B cell (primary cell): ENCODE measurements around the gene POLA2. TPM values are rescaled to one million over a fixed set of nuclear protein-coding genes. Genes with fewer than 3 reads are reported as not detected.
"Not testable (repeated sequence)": the region's sequence is repeated elsewhere in the genome, so short reads cannot be mapped to it uniquely, and the experiment has no call there.

ENCODE experiments used
- ATAC-seq: fragments of 200-7000 bp; cut with Tn5 transposase; one replicate; pipeline ENCODE4 v1.10.0; 2021; ENCODE audit warnings: low read depth, mild to moderate bottlenecking, moderate number of reproducible peaks, moderate library complexity
- CTCF ChIA-PET: fragments of 350-600 bp; sonication (Branson Sonifier 250); formaldehyde crosslinking; loops from one replicate; lab custom pipeline; 2021; ENCODE audit warnings: antibody characterized with exemption, inconsistent platforms; lab: Charles Lee
- POLR2A ChIA-PET: fragments of 350-600 bp; sonication (Branson Sonifier 250); formaldehyde crosslinking; loops from one replicate; lab custom pipeline; 2021; ENCODE audit warnings: antibody characterized with exemption; lab: Charles Lee
- DNase-seq: peaks from one replicate; pipeline ENCODE4 v3.0.0; 2013
- H2AFZ ChIP-seq: 2 replicates; pipeline ENCODE4 v1.6.1; 2012; ENCODE audit warnings: mild to moderate bottlenecking, low read depth, low read length; ENCODE audit not compliant: insufficient read depth, poor library complexity, severe bottlenecking
- H3K27ac ChIP-seq, 2 donors: 1 replicate in 1 of 2; 2 replicates in 1 of 2; pipeline ENCODE4 v1.5.1; 2012 to 2013; ENCODE audit warnings: low read length in 2 of 2, mild to moderate bottlenecking in 2 of 2, moderate library complexity in 1 of 2
- H3K27me3 ChIP-seq, 4 experiments: fragments of 200-600 bp in 1 of 4; sonication (generic) in 1 of 4; replicated peaks in 1 of 4; 1 replicate in 2 of 4; 2 replicates in 2 of 4; pipeline versions ENCODE4 v1.6.1 to v1.7.0; 2013 to 2016; ENCODE audit warnings: low read length in 3 of 4, mild to moderate bottlenecking in 2 of 4, mixed read lengths in 1 of 4, moderate library complexity in 1 of 4; ENCODE audit not compliant: insufficient read depth in 4 of 4, control insufficient read depth in 3 of 4; ENCODE audit errors: control extremely low read depth in 1 of 4
- H3K36me3 ChIP-seq, 2 experiments: replicated peaks in 1 of 2; 1 replicate in 1 of 2; 2 replicates in 1 of 2; pipeline versions ENCODE4 v1.6.1 to v1.7.1; 2013; ENCODE audit warnings: low read length in 1 of 2; ENCODE audit not compliant: insufficient read depth in 2 of 2, control insufficient read depth in 1 of 2; ENCODE audit errors: control extremely low read depth in 1 of 2, extremely low read depth in 1 of 2
- H3K4me1 ChIP-seq, 2 donors: fragments of 200-600 bp in 1 of 2; sonication (generic) in 1 of 2; 1 replicate in 1 of 2; 2 replicates in 1 of 2; pipeline versions ENCODE4 v1.5.1 to v1.6.1; 2013 to 2017; ENCODE audit warnings: low read length in 2 of 2; ENCODE audit not compliant: control insufficient read depth in 2 of 2, insufficient read depth in 2 of 2
- H3K4me2 ChIP-seq: replicated peaks from 2 replicates; pipeline ENCODE3; 2012; ENCODE audit warnings: mild to moderate bottlenecking, low read depth, low read length; ENCODE audit not compliant: poor library complexity, severe bottlenecking
- H3K4me3 ChIP-seq, 5 experiments: fragments of 200-600 bp in 1 of 5; sonication (generic) in 1 of 5; 1 replicate in 3 of 5; 2 replicates in 2 of 5; pipeline versions ENCODE4 v1.5.1 to v1.7.0; 2011 to 2016; ENCODE audit warnings: low read length in 4 of 5, mild to moderate bottlenecking in 4 of 5, low read depth in 2 of 5, control low read depth in 1 of 5, moderate library complexity in 1 of 5; ENCODE audit not compliant: insufficient read depth in 1 of 5; ENCODE audit errors: control extremely low read depth in 1 of 5, extremely low read depth in 1 of 5
- H3K79me2 ChIP-seq: fragments of 200-600 bp; sonication (generic); one replicate; pipeline ENCODE4 v1.6.0; 2016; ENCODE audit warnings: low read length; ENCODE audit not compliant: control insufficient read depth, insufficient read depth
- H3K9ac ChIP-seq: fragments of 200-600 bp; sonication (generic); 2 replicates; pipeline ENCODE4 v1.6.1; 2017; ENCODE audit warnings: mild to moderate bottlenecking, low read length, moderate library complexity
- H3K9me3 ChIP-seq, 3 donors: one replicate each; pipeline versions ENCODE4 v1.6.1 to v1.7.1; 2013; ENCODE audit warnings: low read length in 2 of 3; ENCODE audit not compliant: control insufficient read depth in 2 of 3, insufficient read depth in 1 of 3; ENCODE audit errors: control extremely low read depth in 1 of 3
- H4K20me1 ChIP-seq: 2 replicates; pipeline ENCODE4 v1.6.0; 2012; ENCODE audit warnings: mild to moderate bottlenecking, low read length; ENCODE audit not compliant: insufficient read depth, control insufficient read depth, poor library complexity, severe bottlenecking
- H3K27ac Mint-ChIP-seq: one replicate; pipeline ENCODE4 v1.8.0; 2021; ENCODE audit warnings: mixed read lengths
- H3K27me3 Mint-ChIP-seq: one replicate; pipeline ENCODE4 v1.8.0; 2021; ENCODE audit warnings: mixed read lengths
- H3K4me1 Mint-ChIP-seq: one replicate; pipeline ENCODE4 v1.8.0; 2021; ENCODE audit warnings: mixed read lengths
- H3K4me3 Mint-ChIP-seq: one replicate; pipeline ENCODE4 v1.8.0; 2021; ENCODE audit warnings: mixed read lengths
- H3K9me3 Mint-ChIP-seq: one replicate; pipeline ENCODE4 v1.8.0; 2022; ENCODE audit warnings: mixed read lengths; ENCODE audit not compliant: insufficient read depth
- EZH2 ChIP-seq: IDR thresholded peaks from 2 replicates; pipeline ENCODE4 v1.6.1; 2012; ENCODE audit warnings: borderline replicate concordance, low read depth, mild to moderate bottlenecking, moderate library complexity, low read length; ENCODE audit not compliant: insufficient read depth, poor library complexity, severe bottlenecking
- WGBS: methylation state at CpG from one replicate; pipeline ENCODE4 v1.1.5; 2013; ENCODE audit warnings: missing lambda C conversion rate; ENCODE audit not compliant: insufficient coverage; 5-methylcytosine and 5-hydroxymethylcytosine counted together
- intact Hi-C: fragments of 100-400 bp; cut with micrococcal nuclease; formaldehyde crosslinking; loops from one replicate; pipeline ENCODE4 v1.10.0; 2022
- polyA plus RNA-seq: library from polyadenylated mRNA; depleted of rRNA; stranded (reverse); fragments of >200 nt; gene quantifications from 2 replicates; pipeline ENCODE4 v1.2.3, GENCODE V29; 2012
- total RNA-seq, 2 donors: library from RNA; stranded (reverse); fragments of 120-200 nt in 1 of 2; gene quantifications; 1 replicate in 1 of 2; 2 replicates in 1 of 2; pipeline versions ENCODE4 v1.2.3 to v1.2.4, GENCODE V29; 2013 to 2022

POLA2 gene
- total and polyA plus RNA-seq, 2 donors (not counting 1 experiment from before 2014, with no cell fraction given) = 13.0 to 28.7 TPM

- Histone ChIP-seq H3K4me2 (no peak overlapping the region), H3K4me3 (no peak overlapping the region), H3K79me2 (peaks cover 19% of the 10 kb centered on the region), H3K9me3 (no peaks in the 10 kb centered on the region), H4K20me1 (peaks cover 15% of the 10 kb centered on the region), H3K36me3 (no peaks in the 10 kb centered on the region), H3K9ac (no peak overlapping the region), H3K27me3 (no peaks in the 10 kb centered on the region), H3K4me1 (peaks cover 28 to 34% of the 10 kb centered on the region in 2 donors), H3K27ac (no peak overlapping the region), H2AFZ (no peak overlapping the region)
- POLR2A ChIA-PET = interaction anchor here (0.7 to 1.4 kb wide), 3 partner anchors 15 to 158 kb away, joined by 3 to 7 read pairs (median 6); partner anchors contain the start of gene CDC42EP2
- WGBS = 100% methylated on average over 2 of the region's 7 CpGs
- Mint-ChIP-seq H3K27me3 (no peaks in the 10 kb centered on the region), H3K9me3 (no peaks in the 10 kb centered on the region), H3K4me3 (no peak overlapping the region), H3K4me1 (peaks cover 28% of the 10 kb centered on the region), H3K27ac (no peak overlapping the region)
- CTCF ChIA-PET = interaction anchor here (0.6 to 12.0 kb wide), 31 partner anchors 10 to 486 kb away, joined by 3 to 214 read pairs (median 5); partner anchors contain the start of genes ARL2, CAPN1, CDC42BPG and CDC42EP2
- intact Hi-C loops = loop anchor here (1.0 to 5.0 kb wide), 3 partner anchors 15 to 68 kb away; partner anchors contain the start of gene POLA2
- no peak for DNase-seq
- ATAC-seq = no peak
- no peak for TF ChIP-seq EZH2
Measured at GRCh38 chr11:65330544-65330943, 68.8 kb downstream of the POLA2 start.

- not testable (repeated sequence) for H3K4me3 ChIP-seq, H3K27ac ChIP-seq, H2AFZ ChIP-seq, H3K9me3 ChIP-seq, H3K27me3 ChIP-seq, DNase-seq, H3K27ac Mint-ChIP-seq, H3K9me3 Mint-ChIP-seq, H3K9ac ChIP-seq, ATAC-seq, H3K27me3 Mint-ChIP-seq, H3K36me3 ChIP-seq, H3K4me2 ChIP-seq, H3K4me3 Mint-ChIP-seq
- ChIA-PET CTCF (interaction anchor here (0.6 to 12.0 kb wide), 17 partner anchors 12 to 527 kb away, joined by 3 to 214 read pairs (median 5); partner anchors contain the start of genes CDC42EP2, MUS81 and TIGD3), POLR2A (interaction anchor here (0.6 to 2.0 kb wide), 9 partner anchors 17 to 891 kb away, joined by 3 to 13 read pairs (median 5); partner anchors contain the start of gene CDC42EP2)
- H3K4me1 Mint-ChIP-seq = peaks cover 31% of the 10 kb centered on the region
- WGBS = 99% methylated on average over 6 of the region's 9 CpGs
- Histone ChIP-seq H3K4me1 (peaks cover 30 to 35% of the 10 kb centered on the region in 2 donors), H3K79me2 (peaks cover 38% of the 10 kb centered on the region), H4K20me1 (peaks cover 30% of the 10 kb centered on the region)
- intact Hi-C loops = loop anchor here (5.0 kb wide), 1 partner anchor 70 kb away; the partner anchor contains the start of gene POLA2
Measured at GRCh38 chr11:65332591-65332990, 70.8 kb downstream of the POLA2 start.
